Astrocyte (in vitro differentiated cells and primary cell): Measurements from ENCODE around the gene CLEC1A.

Experiments
- CTCF ChIP-seq: IDR thresholded peaks from 2 replicates; pipeline ENCODE4 v1.5.1; 2011; ENCODE audit warnings: low read depth, mild to moderate bottlenecking, inconsistent platforms, low read length, moderate library complexity; ENCODE audit not compliant: insufficient read depth
- EZH2 ChIP-seq: IDR thresholded peaks from 2 replicates; pipeline ENCODE4 v1.6.1; 2012; ENCODE audit warnings: mild to moderate bottlenecking, low read length, inconsistent platforms; ENCODE audit not compliant: insufficient read depth

DNA sequence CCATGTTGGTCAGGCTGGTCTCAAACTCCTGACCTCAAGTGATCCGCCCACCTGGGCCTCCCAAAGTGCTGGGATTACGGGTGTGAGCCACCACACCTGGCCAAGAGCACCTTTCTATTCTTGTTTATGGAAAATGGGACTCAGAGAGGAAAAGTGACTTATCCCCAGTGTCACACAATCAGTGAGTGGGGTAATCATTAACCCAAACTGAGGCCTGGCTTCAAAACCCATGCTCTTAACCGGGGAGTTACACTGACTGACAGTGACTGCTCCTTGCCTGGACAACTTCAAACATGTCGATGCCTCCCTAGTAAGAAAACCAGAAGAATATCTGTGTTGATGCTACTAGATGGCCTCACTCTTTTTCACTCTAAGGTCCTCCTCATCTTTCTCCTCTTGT is 23.9 kb upstream of the CLEC1A start:
- TF ChIP-seq CTCF (no peak), EZH2 (no peak)
